Measurements from ENCODE around the gene FAM13C. TPM values are rescaled to one million over a fixed set of nuclear protein-coding genes. Genes with fewer than 3 reads are reported as not detected.

The FAM13C gene
- total and polyA plus RNA-seq, 2 experiments from 2014 or later = 7.2 to 13.4 TPM

GRCh38 chr10:59268460-59268859, 93.9 kb downstream of the FAM13C start:
- no peak for DNase-seq (ENCODE audit: low read depth in 1 of 2, low spot score in 1 of 2)
- H3K4me1 ChIP-seq (ENCODE audit: low read depth) = peaks cover 8% of the 10 kb centered on the region
- H3K27me3 ChIP-seq = no peaks in the 10 kb centered on the region
- H3K36me3 ChIP-seq = no peaks in the 10 kb centered on the region
- no peak for TF ChIP-seq CTCF (IDR thresholded peaks at IDR 0.05; ENCODE audit: low read depth, low read length)
- H3K4me3 ChIP-seq = no peak overlapping the region
- H3K27ac ChIP-seq = no peak overlapping the region
- H3K9me3 ChIP-seq (ENCODE audit: low read depth) = no peaks in the 10 kb centered on the region

GRCh38 chr10:59266321-59266720, 96.0 kb downstream of the FAM13C start:
- Histone ChIP-seq H3K9me3 (ENCODE audit: low read depth) (no peaks in the 10 kb centered on the region), H3K4me1 (ENCODE audit: low read depth) (peaks cover 8% of the 10 kb centered on the region), H3K27ac (no peak overlapping the region), H3K36me3 (no peaks in the 10 kb centered on the region), H3K4me3 (no peak overlapping the region), H3K27me3 (no peaks in the 10 kb centered on the region)
- TF ChIP-seq CTCF (IDR thresholded peaks at IDR 0.05; ENCODE audit: low read depth, low read length) = no peak
- peak in 1 of 2 donors; percentile 68 for DNase-seq (ENCODE audit: low read depth in 1 of 2, low spot score in 1 of 2)

GRCh38 chr10:59265141-59265540, 97.2 kb downstream of the FAM13C start:
- H3K4me1 ChIP-seq (ENCODE audit: low read depth) = peaks cover 8% of the 10 kb centered on the region
- no peaks in the 10 kb centered on the region for H3K9me3 ChIP-seq (ENCODE audit: low read depth)
- H3K4me3 ChIP-seq = no peak overlapping the region
- no peak for TF ChIP-seq CTCF (IDR thresholded peaks at IDR 0.05; ENCODE audit: low read depth, low read length)
- H3K36me3 ChIP-seq = no peaks in the 10 kb centered on the region
- DNase-seq (ENCODE audit: low read depth in 1 of 2, low spot score in 1 of 2) = peak in 1 of 2 donors; percentile 27
- H3K27me3 ChIP-seq = no peaks in the 10 kb centered on the region
- H3K27ac ChIP-seq = no peak overlapping the region

- no peaks in the 10 kb centered on the region for H3K36me3 ChIP-seq
- no peak for TF ChIP-seq CTCF (IDR thresholded peaks at IDR 0.05; ENCODE audit: low read depth, low read length)
- DNase-seq (ENCODE audit: low read depth in 1 of 2, low spot score in 1 of 2) = peak in 1 of 2 donors; percentile 12
- no peaks in the 10 kb centered on the region for H3K9me3 ChIP-seq (ENCODE audit: low read depth)
- H3K4me3 ChIP-seq = no peak overlapping the region
- H3K27ac ChIP-seq = no peak overlapping the region
- peaks cover 14% of the 10 kb centered on the region for H3K4me1 ChIP-seq (ENCODE audit: low read depth)
- H3K27me3 ChIP-seq = no peaks in the 10 kb centered on the region
These were observed 103.5 kb downstream of the FAM13C start for GRCh38 chr10:59258890-59259289.

GRCh38 chr10:59257224-59257623, 105.1 kb downstream of the FAM13C start:
- H3K27me3 ChIP-seq = no peaks in the 10 kb centered on the region
- no peaks in the 10 kb centered on the region for H3K9me3 ChIP-seq (ENCODE audit: low read depth)
- peaks cover 14% of the 10 kb centered on the region for H3K4me1 ChIP-seq (ENCODE audit: low read depth)
- no peak overlapping the region for H3K4me3 ChIP-seq
- no peak overlapping the region for H3K27ac ChIP-seq
- no peak for DNase-seq (ENCODE audit: low read depth in 1 of 2, low spot score in 1 of 2)
- H3K36me3 ChIP-seq = no peaks in the 10 kb centered on the region
- no peak for TF ChIP-seq CTCF (IDR thresholded peaks at IDR 0.05; ENCODE audit: low read depth, low read length)

- Histone ChIP-seq H3K4me1 (ENCODE audit: low read depth) (peaks cover 14% of the 10 kb centered on the region), H3K36me3 (no peaks in the 10 kb centered on the region), H3K9me3 (ENCODE audit: low read depth) (no peaks in the 10 kb centered on the region), H3K27ac (no peak overlapping the region), H3K4me3 (no peak overlapping the region), H3K27me3 (no peaks in the 10 kb centered on the region)
- DNase-seq (ENCODE audit: low read depth in 1 of 2, low spot score in 1 of 2) = no peak
- TF ChIP-seq CTCF (IDR thresholded peaks at IDR 0.05; ENCODE audit: low read depth, low read length) = no peak
These were observed 106.9 kb downstream of the FAM13C start for GRCh38 chr10:59255463-59255862.
